Endothelial cell of umbilical vein (primary cell): ENCODE data around the gene LRRK1. TPM values are rescaled to one million over a fixed set of nuclear protein-coding genes. Genes with fewer than 3 reads are reported as not detected.

Experiments
- BruUV-seq: library from RNA; stranded (reverse); fragments of 400-500 nt; replicated peaks from 2 replicates; lab custom pipeline; 2021; lab: Mats Ljungman, UMichigan
- CTCF ChIA-PET: fragments of 300-600, 350-600 bp; sonication (Branson Sonifier 250); formaldehyde crosslinking; loops from one replicate; lab custom pipeline; 2021; ENCODE audit warnings: antibody characterized with exemption, inconsistent platforms; lab: Charles Lee
- POLR2A ChIA-PET: fragments of 300-600, 350-600 bp; sonication (Branson Sonifier 250); formaldehyde crosslinking; loops from one replicate; lab custom pipeline; 2021; ENCODE audit warnings: antibody characterized with exemption, inconsistent platforms; lab: Charles Lee
- DNase-seq: peaks from one replicate; pipeline ENCODE4 v3.0.0-alpha.2; 2011; ENCODE audit warnings: low read depth, low spot score
- FAIRE-seq: peaks from 2 replicates; lab custom pipeline; 2011; peaks lifted over from hg19 to GRCh38; lab: Jason Lieb, UNC
- H2AFZ ChIP-seq: 2 replicates; pipeline ENCODE4 v1.6.0; 2012; ENCODE audit warnings: low read depth, low read length, control low read depth, inconsistent platforms
- H3K27ac ChIP-seq: 2 replicates; pipeline ENCODE4 v1.5.1; 2011; ENCODE audit warnings: low read depth, mild to moderate bottlenecking, control low read depth, low read length, moderate library complexity; ENCODE audit not compliant: insufficient read depth
- H3K27me3 ChIP-seq, 2 experiments: 2 replicates each; pipeline versions ENCODE4 v1.6.0 to v1.6.1; 2011; ENCODE audit warnings: low read length in 2 of 2, mixed read lengths in 1 of 2; ENCODE audit not compliant: control insufficient read depth in 2 of 2, insufficient read depth in 2 of 2
- H3K36me3 ChIP-seq, 2 experiments: 2 replicates in 1 of 2; 3 replicates in 1 of 2; pipeline ENCODE4 v1.5.1; 2011; ENCODE audit warnings: low read length in 2 of 2, mild to moderate bottlenecking in 1 of 2, moderate library complexity in 1 of 2; ENCODE audit not compliant: control insufficient read depth in 2 of 2, insufficient read depth in 2 of 2; ENCODE audit errors: extremely low read depth in 1 of 2
- H3K4me1 ChIP-seq: 3 replicates; pipeline ENCODE4 v1.5.1; 2011; ENCODE audit warnings: mild to moderate bottlenecking, low read length; ENCODE audit not compliant: control insufficient read depth, insufficient read depth; ENCODE audit errors: extremely low read depth
- H3K4me2 ChIP-seq: 2 replicates; pipeline ENCODE4 v1.6.1; 2011; ENCODE audit warnings: low read length, control low read depth, mixed read lengths; ENCODE audit not compliant: insufficient read depth
- H3K4me3 ChIP-seq, 3 experiments: fragments of 200-600 bp in 1 of 3; sonication (generic), shearing (Covaris generic) in 1 of 3; replicated peaks in 1 of 3; 2 replicates each; pipeline ENCODE4 v1.5.1; 2011 to 2016; ENCODE audit warnings: control low read depth in 3 of 3, low read length in 3 of 3, mild to moderate bottlenecking in 2 of 3, inconsistent platforms in 1 of 3, low read depth in 1 of 3, moderate library complexity in 1 of 3; ENCODE audit not compliant: insufficient read depth in 1 of 3
- H3K79me2 ChIP-seq: 2 replicates; pipeline ENCODE4 v1.6.0; 2012; ENCODE audit warnings: low read length, inconsistent platforms; ENCODE audit not compliant: control insufficient read depth, insufficient read depth
- H3K9ac ChIP-seq: replicated peaks from 2 replicates; pipeline ENCODE3; 2011; ENCODE audit warnings: low read length, control low read depth; ENCODE audit not compliant: insufficient read depth; ENCODE audit errors: extremely low read depth
- H3K9me1 ChIP-seq: replicated peaks from 3 replicates; pipeline ENCODE4 v1.6.0; 2011; ENCODE audit warnings: mild to moderate bottlenecking, low read length; ENCODE audit not compliant: control insufficient read depth, insufficient read depth; ENCODE audit errors: extremely low read depth
- H3K9me3 ChIP-seq: replicated peaks from 2 replicates; pipeline ENCODE4 v1.5.1; 2012; ENCODE audit warnings: low read length, inconsistent platforms; ENCODE audit not compliant: control insufficient read depth, insufficient read depth
- H4K20me1 ChIP-seq: replicated peaks from 2 replicates; pipeline ENCODE3; 2011; ENCODE audit warnings: mild to moderate bottlenecking, low read length; ENCODE audit not compliant: control insufficient read depth, insufficient read depth; ENCODE audit errors: extremely low read depth
- EZH2 ChIP-seq: IDR thresholded peaks from 2 replicates; pipeline ENCODE4 v1.6.1; 2012; ENCODE audit warnings: borderline replicate concordance, low read depth, mild to moderate bottlenecking, moderate library complexity, low read length, inconsistent platforms; ENCODE audit not compliant: severe bottlenecking
- FOS ChIP-seq: IDR thresholded peaks from 2 replicates; pipeline ENCODE4 v1.6.1; 2011; ENCODE audit warnings: mild to moderate bottlenecking, low read length, moderate library complexity, borderline replicate concordance; ENCODE audit not compliant: insufficient read depth
- GATA2 ChIP-seq: IDR thresholded peaks from 2 replicates; pipeline ENCODE4 v1.7.0; 2011; ENCODE audit warnings: low read depth, mild to moderate bottlenecking, moderate library complexity, mixed read lengths, low read length; ENCODE audit not compliant: insufficient read length, insufficient read depth
- JUN ChIP-seq: IDR thresholded peaks from 2 replicates; pipeline ENCODE4 v1.6.1; 2011; ENCODE audit warnings: borderline replicate concordance, low read depth; ENCODE audit not compliant: insufficient read length, insufficient read depth
- MYC ChIP-seq: IDR thresholded peaks from one replicate; pipeline ENCODE4 v1.6.1; 2011; ENCODE audit warnings: mild to moderate bottlenecking, low read depth, low read length
- POLR2A ChIP-seq: IDR thresholded peaks from 2 replicates; pipeline ENCODE4 v1.6.1; 2012; ENCODE audit warnings: low read depth, mild to moderate bottlenecking, control low read depth, low read length
- POLR2AphosphoS5 ChIP-seq: IDR thresholded peaks from 2 replicates; pipeline ENCODE4 v1.6.1; 2012; ENCODE audit warnings: low read depth, mild to moderate bottlenecking, control low read depth, low read length, moderate library complexity; ENCODE audit not compliant: insufficient read depth
- dilution Hi-C: fragments of 300-500 bp; cut with MboI; formaldehyde crosslinking; loops from one replicate; pipeline ENCODE4 v1.15.0; 2019; ENCODE audit warnings: low sequenced_read_pairs; ENCODE audit not compliant: extremely low pct_ligation_motif_present
- intact Hi-C: fragments of 100-400 bp; cut with micrococcal nuclease; formaldehyde crosslinking; loops from one replicate; pipeline ENCODE4 v1.10.0; 2022
- polyA plus RNA-seq, 4 experiments: library from polyadenylated mRNA; depleted of rRNA in 3 of 4; stranded (reverse) in 3 of 4; unstranded in 1 of 4; fragments of >200 nt; gene quantifications; 2 replicates each; pipeline versions ENCODE4 v1.2.1 to v1.2.3, GENCODE V29; 2011 to 2012; ENCODE audit warnings: missing spikeins in 1 of 4
- total RNA-seq: library from RNA; stranded (reverse); gene quantifications from 2 replicates; pipeline ENCODE4 v1.2.3, GENCODE V29; 2021
- TF ChIP-seq, protein P1 (sequence below), 2 donors: IDR thresholded peaks; 1 replicate in 1 of 2; 2 replicates in 1 of 2; pipeline ENCODE4 v1.5.1; 2011; ENCODE audit warnings: low read length in 2 of 2, mild to moderate bottlenecking in 2 of 2, moderate library complexity in 2 of 2, control low read depth in 1 of 2, inconsistent platforms in 1 of 2, low read depth in 1 of 2; ENCODE audit not compliant: insufficient read depth in 1 of 2; ENCODE audit errors: extremely low read depth in 1 of 2
- TF ChIP-seq, protein P2 (sequence below): IDR thresholded peaks from 2 replicates; pipeline ENCODE4 v1.6.1; 2011; ENCODE audit not compliant: insufficient read depth, insufficient read length

The LRRK1 gene
- total and polyA plus RNA-seq, 2 donors (not counting 3 experiments of a cell fraction or from before 2014, with no cell fraction given): 11.0 to 22.1 TPM

DNA sequence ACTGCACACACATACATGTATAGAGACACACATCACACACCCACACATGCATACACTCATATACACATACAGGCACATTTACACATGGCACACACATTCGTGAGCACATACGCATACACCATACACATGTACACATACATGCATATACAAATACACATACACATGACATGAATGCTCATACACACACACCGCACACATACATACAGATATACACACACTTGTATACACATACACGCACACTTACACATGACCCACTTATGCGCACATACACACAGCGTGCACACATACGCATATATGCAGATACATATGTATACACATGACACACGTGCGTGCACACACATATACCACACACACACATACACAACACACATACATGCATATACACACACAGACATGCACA, 162.7 kb downstream of the LRRK1 start:
- no peak overlapping the region for H2AFZ ChIP-seq
- BruUV-seq: no TSS peak
- no peak overlapping the region for H3K4me2 ChIP-seq
- DNase-seq: no peak
- H3K4me3 ChIP-seq: no peak overlapping the region
- TF ChIP-seq GATA2: no peak
- no peak for TF ChIP-seq POLR2AphosphoS5
- no peak for TF ChIP-seq POLR2A
- no peak for TF ChIP-seq MYC
- no peak for TF ChIP-seq FOS
- TF ChIP-seq EZH2: no peak
- no peak for TF ChIP-seq JUN
- TF ChIP-seq, protein P1, sequence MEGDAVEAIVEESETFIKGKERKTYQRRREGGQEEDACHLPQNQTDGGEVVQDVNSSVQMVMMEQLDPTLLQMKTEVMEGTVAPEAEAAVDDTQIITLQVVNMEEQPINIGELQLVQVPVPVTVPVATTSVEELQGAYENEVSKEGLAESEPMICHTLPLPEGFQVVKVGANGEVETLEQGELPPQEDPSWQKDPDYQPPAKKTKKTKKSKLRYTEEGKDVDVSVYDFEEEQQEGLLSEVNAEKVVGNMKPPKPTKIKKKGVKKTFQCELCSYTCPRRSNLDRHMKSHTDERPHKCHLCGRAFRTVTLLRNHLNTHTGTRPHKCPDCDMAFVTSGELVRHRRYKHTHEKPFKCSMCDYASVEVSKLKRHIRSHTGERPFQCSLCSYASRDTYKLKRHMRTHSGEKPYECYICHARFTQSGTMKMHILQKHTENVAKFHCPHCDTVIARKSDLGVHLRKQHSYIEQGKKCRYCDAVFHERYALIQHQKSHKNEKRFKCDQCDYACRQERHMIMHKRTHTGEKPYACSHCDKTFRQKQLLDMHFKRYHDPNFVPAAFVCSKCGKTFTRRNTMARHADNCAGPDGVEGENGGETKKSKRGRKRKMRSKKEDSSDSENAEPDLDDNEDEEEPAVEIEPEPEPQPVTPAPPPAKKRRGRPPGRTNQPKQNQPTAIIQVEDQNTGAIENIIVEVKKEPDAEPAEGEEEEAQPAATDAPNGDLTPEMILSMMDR (IDR thresholded peaks at IDR 0.05; ENCODE audit: extremely low read depth in 1 of 2, insufficient read depth in 1 of 2, low read depth in 1 of 2, low read length in 2 of 2): no peak
- TF ChIP-seq, protein P2, sequence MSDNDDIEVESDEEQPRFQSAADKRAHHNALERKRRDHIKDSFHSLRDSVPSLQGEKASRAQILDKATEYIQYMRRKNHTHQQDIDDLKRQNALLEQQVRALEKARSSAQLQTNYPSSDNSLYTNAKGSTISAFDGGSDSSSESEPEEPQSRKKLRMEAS: no peak
- H3K27me3 ChIP-seq: peaks cover 0 to 2% of the 10 kb centered on the region in 2 experiments
- H3K9me1 ChIP-seq: no peaks in the 10 kb centered on the region
- ChIA-PET CTCF (interaction anchor here (1.4 kb wide), 1 partner anchor 177 kb away, joined by 4 read pairs; no protein-coding TSS in a partner anchor), POLR2A (no interaction called here)
- no peaks in the 10 kb centered on the region for H3K79me2 ChIP-seq
- dilution Hi-C loops: no loop called here
- no peak for FAIRE-seq
- H3K27ac ChIP-seq: no peak overlapping the region
- no peaks in the 10 kb centered on the region for H3K4me1 ChIP-seq
- intact Hi-C loops: no loop called here
- H3K9ac ChIP-seq: no peak overlapping the region
- no peaks in the 10 kb centered on the region for H4K20me1 ChIP-seq
- no peaks in the 10 kb centered on the region for H3K36me3 ChIP-seq
- no peaks in the 10 kb centered on the region for H3K9me3 ChIP-seq
